ENCODE data around the gene ST6GAL1. TPM values are rescaled to one million over a fixed set of nuclear protein-coding genes. Genes with fewer than 3 reads are reported as not detected.
"Not testable (repeated sequence)": the region's sequence is repeated elsewhere in the genome, so short reads cannot be mapped to it uniquely, and the experiment has no call there.

Gene ST6GAL1
- total RNA-seq, 1 donor from 2014 or later = 61.8 TPM

DNA sequence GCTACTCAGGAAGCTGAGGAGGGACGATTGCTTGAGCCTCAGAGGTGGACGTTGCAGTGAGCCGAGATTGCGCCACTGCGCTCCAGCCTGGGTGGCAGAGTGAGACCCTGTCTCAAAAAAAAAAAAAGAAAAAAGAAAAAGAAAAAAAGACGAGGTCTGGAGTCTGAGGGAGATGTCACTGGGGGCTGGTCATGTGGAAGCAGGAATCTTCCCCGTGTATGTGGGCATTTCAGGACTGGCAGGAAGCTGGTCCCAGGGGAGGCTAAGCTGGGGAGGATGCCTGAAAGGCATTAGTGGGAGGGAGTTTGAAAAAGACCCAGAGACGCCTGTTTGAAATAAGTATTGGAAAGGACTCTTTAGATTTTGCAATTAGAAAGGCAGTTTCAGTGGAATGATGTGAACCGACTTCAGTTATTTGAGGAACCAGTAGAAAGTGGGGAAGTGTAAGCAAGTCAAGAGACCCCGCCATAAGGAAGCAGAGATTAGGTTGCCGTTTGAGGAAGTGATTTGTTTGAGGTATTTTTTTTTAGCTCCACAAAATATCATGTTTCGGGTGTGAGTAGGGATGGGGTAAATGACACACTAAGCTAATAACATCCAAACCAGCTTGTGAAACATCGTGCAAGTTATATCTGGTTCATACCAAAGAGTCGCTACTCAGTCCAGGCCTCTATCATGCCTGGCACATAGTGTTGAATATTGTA lies 55.5 kb downstream of the ST6GAL1 start:
- DNase-seq (ENCODE audit: low spot score) = no peak
- intact Hi-C loops (cut with DNase I) = no loop called here

- intact Hi-C loops (cut with DNase I) = no loop called here
- DNase-seq (ENCODE audit: low spot score) = no peak
Measured at GRCh38 chr3:186986406-186986805, 56.1 kb downstream of the ST6GAL1 start.

DNA sequence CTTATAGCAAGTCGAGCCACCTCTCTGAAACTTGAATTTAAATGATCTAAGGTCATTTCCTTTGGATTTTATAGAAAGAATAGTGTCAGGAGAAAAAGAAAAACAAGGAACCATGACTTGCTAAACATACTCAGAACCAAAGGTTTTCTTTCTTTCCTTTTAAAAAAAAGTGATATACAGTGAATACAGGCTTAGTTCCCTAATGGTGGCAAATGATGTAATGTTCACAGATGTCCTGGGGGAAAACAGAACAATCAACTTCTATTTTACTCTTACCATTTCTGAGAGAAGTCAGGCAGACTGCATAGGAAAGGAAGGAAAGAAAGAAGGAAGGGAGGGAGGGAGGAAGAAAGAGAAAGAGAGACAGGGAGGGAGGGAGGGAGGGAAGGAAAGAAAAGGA lies 56.5 kb downstream of the ST6GAL1 start:
- intact Hi-C loops (cut with DNase I) = no loop called here
- DNase-seq (ENCODE audit: low spot score) = no peak

- no peak for DNase-seq (ENCODE audit: low spot score)
- intact Hi-C loops (cut with DNase I) = no loop called here
Measured at GRCh38 chr3:186988806-186989205, 58.5 kb downstream of the ST6GAL1 start.

GRCh38 chr3:186989429-186989828 lies 59.1 kb downstream of the ST6GAL1 start:
- intact Hi-C loops (cut with DNase I) = no loop called here
- no peak for DNase-seq (ENCODE audit: low spot score)

DNA sequence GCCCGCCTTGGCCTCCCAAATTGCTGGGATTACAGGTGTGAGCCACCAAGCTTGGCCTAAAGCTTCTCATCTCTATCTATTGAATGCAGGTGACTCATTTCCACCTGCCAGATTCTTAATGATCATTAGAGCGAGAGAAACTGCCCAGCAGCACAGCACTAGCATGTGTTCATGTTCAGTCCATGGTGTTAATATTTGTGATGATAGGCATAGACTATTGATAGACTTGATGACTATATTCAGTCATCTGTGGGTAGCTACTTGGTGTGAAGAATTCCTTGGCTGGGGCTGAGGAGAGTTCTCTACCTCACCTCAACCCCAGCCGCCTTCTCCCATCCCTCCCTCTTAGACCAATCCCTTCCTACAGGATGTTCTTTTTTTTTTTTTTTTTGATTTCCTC lies 60.0 kb downstream of the ST6GAL1 start:
- intact Hi-C loops (cut with DNase I) = no loop called here

DNA sequence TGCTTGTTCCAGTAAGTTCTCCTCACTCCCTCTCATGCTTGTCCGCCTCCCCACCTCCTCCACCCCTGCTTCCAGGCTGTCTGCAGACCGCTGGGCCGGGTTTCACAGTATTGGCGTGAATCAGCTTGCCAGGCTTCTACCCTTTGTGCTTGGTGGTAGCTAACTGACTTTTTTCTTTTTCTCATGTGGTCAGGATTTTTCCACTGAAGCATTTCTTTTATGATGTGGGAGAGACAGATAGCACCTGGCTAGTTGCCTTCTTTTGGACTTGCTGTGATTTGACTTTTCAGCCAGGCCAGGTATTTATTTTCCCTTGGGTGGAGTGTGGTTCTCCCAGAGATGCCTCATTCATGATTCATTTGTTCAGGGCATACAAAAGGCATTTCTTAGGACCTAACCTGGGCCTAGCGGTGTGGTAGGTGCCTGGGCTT lies 60.6 kb downstream of the ST6GAL1 start:
- intact Hi-C loops (cut with DNase I) = no loop called here
- DNase-seq (ENCODE audit: low spot score) = no peak

More for the DNA sequence above, 60.0 kb downstream of the ST6GAL1 start:
- DNase-seq (ENCODE audit: low spot score) = no peak

DNA sequence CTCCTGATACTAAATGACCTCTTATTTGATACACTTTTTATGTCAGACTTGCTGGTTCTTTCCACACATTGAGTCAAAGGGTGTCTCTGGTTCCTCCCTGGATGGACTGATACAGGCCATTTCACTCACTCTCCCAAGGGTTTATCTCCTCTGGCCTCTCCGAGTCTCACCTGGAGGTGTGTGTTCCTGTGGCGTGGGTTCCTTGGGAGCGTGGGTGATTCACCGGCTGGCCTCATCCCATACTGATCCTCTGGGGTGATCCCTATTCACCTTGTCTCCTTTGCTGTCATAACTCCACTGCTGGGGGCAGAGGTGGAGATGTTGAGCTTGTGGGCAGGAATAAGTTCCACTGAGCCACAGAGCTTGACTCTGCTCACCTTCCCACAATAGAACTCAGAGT lies 61.1 kb downstream of the ST6GAL1 start:
- intact Hi-C loops (cut with DNase I) = no loop called here
- no peak for DNase-seq (ENCODE audit: low spot score)

DNA sequence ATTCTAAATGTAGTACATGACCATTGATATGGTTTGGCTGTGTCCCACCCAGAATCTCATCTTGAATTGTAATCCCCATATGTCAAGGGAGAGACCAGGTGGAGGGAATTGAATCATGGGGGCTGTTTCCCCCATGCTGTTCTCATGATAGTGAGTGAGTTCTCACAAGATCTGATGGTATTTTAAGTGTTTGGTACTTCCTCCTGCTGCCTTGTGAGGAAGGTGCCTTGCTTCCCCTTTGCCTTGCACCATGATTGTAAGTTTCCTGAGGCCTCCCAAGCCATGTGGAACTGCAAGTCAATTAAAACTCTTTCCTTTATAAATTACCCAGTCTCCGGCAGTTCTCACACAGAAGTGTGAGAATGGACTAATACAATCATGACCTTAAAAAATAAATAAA lies 61.8 kb downstream of the ST6GAL1 start:
- DNase-seq (ENCODE audit: low spot score); intact Hi-C loops (cut with DNase I): not testable (repeated sequence)

- intact Hi-C loops (cut with DNase I) = no loop called here
- DNase-seq (ENCODE audit: low spot score) = no peak
Measured at GRCh38 chr3:186993210-186993782, 63.0 kb downstream of the ST6GAL1 start.

GRCh38 chr3:186994000-186994955 lies 64.0 kb downstream of the ST6GAL1 start:
- intact Hi-C loops (cut with DNase I) = no loop called here
- DNase-seq (ENCODE audit: low spot score) = no peak

GRCh38 chr3:186996356-186996755 lies 66.0 kb downstream of the ST6GAL1 start:
- no peak for DNase-seq (ENCODE audit: low spot score)
- intact Hi-C loops (cut with DNase I) = no loop called here

- no peak for DNase-seq (ENCODE audit: low spot score)
- intact Hi-C loops (cut with DNase I) = no loop called here
Measured at GRCh38 chr3:186997061-186997460, 66.7 kb downstream of the ST6GAL1 start.

DNA sequence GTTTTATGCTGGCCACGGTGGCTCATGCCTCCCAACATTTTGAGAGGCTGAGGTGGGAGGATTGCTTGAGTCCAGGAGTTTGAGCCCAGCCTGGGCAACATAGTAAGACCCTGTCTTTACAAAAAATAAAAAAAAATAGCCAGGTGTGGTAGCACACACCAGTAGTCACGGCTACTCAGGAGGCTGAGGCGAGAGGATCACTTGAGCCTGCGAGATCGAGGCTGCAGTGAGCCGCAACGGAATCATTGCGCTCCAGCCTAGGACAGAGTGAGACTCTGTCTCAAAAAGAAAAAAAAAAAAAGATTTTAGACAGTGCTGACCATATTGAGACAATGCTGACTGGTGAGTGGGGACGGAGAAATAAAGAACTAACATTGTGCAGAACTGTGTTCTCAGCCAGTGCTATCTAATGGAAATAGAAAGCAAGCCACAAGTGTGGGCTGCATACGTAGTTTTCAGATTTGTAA lies 67.2 kb downstream of the ST6GAL1 start:
- DNase-seq (ENCODE audit: low spot score) = peak; percentile 20
- intact Hi-C loops (cut with DNase I) = no loop called here

- DNase-seq (ENCODE audit: low spot score) = no peak
- intact Hi-C loops (cut with DNase I) = no loop called here
Measured at GRCh38 chr3:186998937-186999368, 68.6 kb downstream of the ST6GAL1 start.

DNA sequence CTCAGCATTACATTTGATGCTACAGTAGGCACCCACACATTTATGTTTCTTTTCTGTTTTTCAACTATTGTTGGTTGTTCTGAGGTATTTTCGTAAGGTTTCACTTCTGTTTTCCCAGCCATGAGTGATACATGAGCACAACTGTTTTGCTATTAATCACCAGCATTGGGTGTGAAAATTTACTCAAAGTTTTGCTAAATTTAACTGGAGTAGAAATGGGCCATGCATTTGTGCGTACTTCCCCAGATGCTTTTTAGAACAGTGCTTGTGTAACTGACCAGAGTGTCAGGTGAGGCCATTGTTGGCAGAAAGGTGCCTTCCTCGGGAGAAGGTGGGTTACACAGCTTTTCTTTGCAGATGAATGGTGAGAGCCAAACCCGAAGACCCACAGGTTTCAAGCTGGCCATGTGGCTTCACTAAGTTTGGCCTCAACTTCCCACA lies 70.4 kb downstream of the ST6GAL1 start:
- DNase-seq (ENCODE audit: low spot score) = no peak
- intact Hi-C loops (cut with DNase I) = no loop called here

DNA sequence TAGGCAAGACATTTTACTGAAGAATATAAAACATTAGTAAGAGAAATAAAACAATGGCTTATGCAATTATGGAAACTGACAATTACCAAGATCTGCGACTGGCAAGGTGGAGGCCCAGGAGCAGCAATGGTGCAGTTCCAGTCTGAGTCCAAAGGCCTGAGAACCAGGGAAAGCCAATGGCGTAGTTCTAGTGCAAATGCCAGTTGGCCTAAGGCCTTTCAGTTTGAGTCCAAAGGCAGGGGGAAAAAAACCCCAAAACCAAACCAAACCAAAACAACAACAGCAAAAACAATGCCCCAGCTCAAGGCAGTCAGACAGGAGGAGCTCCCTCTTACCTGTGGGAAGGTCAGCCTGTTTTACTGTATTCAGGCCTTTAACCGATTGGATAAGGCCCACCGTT lies 72.6 kb downstream of the ST6GAL1 start:
- no peak for DNase-seq (ENCODE audit: low spot score)

DNA sequence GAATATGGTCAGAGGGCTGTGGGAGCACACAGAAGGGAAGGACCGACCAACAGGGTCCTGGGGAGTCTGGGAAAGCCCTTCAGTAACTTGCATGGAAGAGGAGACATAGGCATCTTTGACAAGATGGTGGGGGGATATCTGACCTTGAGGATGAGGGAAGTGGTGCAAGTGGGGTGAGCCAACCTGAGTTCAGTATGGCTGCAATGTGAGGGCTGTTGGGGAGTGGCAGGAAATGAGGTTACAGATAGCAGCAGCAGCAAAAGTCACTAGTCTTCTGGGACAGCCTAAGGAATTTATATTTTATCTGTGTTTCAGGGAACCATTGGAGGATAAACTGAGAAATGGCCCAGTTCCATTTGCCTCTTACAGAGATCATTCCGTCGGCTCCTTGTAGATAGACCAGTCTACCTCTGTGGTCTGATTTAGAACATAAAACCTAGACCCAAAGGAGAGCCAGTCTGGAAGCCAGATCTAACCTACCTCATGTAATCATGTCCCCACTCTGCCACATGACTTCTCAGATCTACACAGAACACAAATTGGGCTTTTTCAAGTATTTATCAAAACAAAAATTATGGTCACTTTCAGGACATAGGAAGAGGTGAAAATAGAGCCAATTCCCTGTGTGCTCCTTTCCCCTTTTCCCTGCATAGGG lies 75.6 kb downstream of the ST6GAL1 start:
- no peak for DNase-seq (ENCODE audit: low spot score)
- intact Hi-C loops (cut with DNase I) = no loop called here

More for the DNA sequence above, 72.6 kb downstream of the ST6GAL1 start:
- intact Hi-C loops (cut with DNase I) = no loop called here

GRCh38 chr3:187006864-187007630 lies 76.7 kb downstream of the ST6GAL1 start:
- intact Hi-C loops (cut with DNase I) = no loop called here

More at GRCh38 chr3:187006864-187007630, 76.7 kb downstream of the ST6GAL1 start:
- DNase-seq (ENCODE audit: low spot score) = no peak

All from cardiac septum (tissue), 1 donor.